GM12874 (cell line): ENCODE results near the gene ROPN1B.

ENCODE experiments used
- TF ChIP-seq, protein P1 (sequence below): IDR thresholded peaks from 2 replicates; pipeline ENCODE4 v1.5.1; 2011; ENCODE audit warnings: low read depth, mild to moderate bottlenecking, control low read depth, low read length, moderate library complexity; ENCODE audit not compliant: insufficient read depth

ROPN1B gene

DNA sequence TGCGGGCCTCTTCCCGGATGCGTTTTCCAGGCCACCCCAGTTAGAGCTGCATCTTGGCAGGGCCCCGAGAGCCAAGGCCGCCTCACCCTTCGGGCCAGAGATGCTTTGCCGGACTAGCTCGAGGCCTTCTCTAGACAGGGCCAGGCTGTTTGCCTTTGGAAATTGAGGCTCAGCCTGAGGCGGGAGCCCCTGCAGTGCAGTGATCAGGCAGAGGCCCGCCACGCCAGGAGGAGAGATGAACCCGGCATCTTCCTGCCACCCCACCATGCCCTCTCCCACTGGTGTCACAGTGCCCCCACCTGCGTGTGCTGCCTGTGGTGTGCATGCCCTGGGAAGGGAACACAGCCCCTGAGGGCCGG lies 8.9 kb upstream of the ROPN1B start:
- TF ChIP-seq, protein P1, sequence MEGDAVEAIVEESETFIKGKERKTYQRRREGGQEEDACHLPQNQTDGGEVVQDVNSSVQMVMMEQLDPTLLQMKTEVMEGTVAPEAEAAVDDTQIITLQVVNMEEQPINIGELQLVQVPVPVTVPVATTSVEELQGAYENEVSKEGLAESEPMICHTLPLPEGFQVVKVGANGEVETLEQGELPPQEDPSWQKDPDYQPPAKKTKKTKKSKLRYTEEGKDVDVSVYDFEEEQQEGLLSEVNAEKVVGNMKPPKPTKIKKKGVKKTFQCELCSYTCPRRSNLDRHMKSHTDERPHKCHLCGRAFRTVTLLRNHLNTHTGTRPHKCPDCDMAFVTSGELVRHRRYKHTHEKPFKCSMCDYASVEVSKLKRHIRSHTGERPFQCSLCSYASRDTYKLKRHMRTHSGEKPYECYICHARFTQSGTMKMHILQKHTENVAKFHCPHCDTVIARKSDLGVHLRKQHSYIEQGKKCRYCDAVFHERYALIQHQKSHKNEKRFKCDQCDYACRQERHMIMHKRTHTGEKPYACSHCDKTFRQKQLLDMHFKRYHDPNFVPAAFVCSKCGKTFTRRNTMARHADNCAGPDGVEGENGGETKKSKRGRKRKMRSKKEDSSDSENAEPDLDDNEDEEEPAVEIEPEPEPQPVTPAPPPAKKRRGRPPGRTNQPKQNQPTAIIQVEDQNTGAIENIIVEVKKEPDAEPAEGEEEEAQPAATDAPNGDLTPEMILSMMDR: no peak

DNA sequence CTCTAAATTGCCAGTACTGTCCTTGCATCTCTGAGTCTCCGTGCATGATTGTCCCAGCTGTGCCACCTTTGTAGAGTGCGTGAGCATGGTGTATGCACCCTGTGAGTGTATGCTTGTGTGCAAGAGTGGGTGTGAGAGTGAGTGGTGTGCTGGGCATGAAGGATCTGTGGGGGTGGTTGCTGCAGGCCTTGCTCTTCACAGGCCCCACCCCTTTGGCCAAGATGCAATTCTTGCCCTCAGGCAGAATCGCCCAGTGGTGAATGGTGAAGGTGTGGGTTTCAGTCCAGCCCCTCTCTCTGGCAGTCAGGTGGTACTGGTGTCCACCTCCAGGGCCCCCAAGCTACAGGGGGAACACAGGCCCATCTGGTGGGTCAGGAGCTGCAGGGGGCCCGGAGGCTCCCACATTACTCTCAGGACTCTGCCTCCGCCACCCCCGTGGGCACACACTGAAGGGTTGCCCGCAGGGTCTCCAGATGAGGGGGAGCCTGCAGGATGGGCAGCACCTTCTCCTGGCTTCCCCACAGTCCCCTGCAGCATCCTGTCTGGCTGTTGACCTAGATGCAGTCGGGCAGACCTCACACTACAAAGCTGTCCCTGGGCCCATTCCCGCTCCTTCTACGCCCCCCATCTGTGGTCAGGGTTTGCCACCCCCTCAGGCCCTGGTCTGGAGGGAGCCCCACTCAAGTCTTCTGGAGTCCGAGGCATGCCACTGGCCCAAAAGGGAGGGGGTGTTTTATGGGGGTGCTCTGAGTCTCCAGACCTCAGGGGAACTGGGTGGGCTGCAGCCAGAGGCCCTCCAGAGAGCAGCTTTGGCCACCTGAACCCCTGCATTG lies 8.3 kb upstream of the ROPN1B start:
- TF ChIP-seq, protein P1: no peak

DNA sequence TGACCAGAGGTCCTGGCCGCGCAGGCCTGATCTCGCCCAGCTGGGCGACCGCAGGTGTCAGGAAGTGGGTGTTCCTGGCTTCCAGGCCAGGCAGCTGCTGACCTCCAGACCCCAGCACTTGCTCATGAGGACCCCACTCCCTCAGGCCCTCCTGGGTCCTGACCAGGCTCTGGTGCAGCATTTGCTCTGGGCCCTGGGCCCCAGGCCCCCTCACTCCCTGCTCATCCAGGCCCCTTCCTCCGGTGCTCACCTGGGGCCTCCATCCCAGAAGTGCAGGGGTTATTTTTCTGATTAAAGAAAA lies 7.7 kb upstream of the ROPN1B start:
- TF ChIP-seq, protein P1: no peak

DNA sequence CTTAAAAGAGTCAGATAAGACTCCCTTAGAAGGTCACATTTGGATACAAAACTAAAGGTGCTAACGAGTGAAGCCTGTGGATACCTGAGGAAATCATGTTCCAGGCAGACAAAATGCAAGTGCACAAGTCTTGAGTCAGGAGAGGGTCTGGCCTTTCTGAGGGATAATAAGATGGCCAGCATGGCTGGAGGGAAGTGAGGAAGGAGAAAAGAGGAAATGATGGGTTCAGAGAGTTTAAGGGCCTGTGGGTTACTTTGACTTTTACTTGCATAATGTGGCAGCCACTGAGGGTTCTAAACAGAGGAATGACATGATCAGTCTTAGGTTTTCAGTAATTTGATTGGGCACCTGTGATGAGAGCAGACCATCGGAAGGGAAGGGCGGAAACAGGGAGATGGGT lies 3.5 kb upstream of the ROPN1B start:
- TF ChIP-seq, protein P1: no peak

DNA sequence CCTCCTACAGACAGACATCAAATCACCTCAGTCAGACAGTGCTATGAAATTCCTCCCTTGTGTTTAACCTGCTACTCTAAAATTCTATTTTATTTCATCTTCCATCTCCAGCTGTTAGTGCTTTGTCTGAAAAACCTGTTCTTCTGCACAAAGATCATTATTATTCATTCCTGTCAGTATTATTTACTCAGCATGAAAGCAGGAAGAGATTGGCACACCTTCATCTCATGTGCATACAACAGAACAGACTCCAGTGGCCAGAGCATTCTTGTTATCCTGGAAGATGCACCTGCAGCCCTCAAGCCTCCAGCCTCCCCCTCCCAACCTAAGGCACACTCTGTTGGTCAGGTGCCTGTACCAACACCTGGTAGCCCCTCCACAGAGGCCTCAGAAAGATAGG lies 1.8 kb upstream of the ROPN1B start:
- TF ChIP-seq, protein P1: no peak

DNA sequence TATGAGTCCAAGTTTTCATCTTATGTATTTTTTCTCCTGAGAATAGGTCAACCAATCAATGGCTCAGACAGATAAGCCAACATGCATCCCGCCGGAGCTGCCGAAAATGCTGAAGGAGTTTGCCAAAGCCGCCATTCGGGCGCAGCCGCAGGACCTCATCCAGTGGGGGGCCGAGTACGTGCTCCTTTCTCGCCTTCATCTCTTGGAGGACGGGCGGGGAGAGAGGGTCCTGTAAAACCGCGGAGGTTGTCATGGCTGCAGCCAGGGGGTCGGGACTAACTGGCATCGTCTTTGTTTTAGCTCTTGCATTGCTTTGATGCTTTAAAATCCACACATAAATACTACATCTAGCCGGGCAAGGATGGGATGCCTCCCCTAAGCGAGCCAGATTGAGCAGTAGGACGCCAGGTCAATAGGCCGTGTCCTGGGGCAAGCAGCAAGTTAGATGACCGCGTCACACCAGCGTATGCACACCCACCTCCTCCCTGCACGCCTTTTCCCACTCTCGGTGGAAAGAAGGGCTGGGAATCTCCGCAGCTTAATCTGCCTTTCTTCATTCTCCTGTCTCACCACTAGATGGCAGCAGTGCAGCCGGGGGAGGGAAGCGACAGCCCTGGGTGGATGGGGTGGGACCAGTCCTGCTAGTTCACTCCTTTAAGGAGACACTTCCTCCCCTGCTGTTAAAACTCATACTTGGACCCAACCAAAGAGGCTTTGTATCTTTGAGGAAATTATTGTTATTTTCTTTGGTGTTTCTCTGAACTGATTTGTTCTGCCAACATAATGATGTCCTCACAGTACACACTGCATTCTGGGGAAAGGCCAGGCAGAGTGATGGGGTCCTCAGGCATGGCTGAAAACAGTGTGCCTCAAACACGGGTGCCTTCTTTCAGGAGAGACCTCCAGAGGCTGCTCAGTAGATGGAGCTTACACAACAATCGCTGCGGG lies 3.3 kb downstream of the ROPN1B start:
- TF ChIP-seq, protein P1: peak; percentile 59

DNA sequence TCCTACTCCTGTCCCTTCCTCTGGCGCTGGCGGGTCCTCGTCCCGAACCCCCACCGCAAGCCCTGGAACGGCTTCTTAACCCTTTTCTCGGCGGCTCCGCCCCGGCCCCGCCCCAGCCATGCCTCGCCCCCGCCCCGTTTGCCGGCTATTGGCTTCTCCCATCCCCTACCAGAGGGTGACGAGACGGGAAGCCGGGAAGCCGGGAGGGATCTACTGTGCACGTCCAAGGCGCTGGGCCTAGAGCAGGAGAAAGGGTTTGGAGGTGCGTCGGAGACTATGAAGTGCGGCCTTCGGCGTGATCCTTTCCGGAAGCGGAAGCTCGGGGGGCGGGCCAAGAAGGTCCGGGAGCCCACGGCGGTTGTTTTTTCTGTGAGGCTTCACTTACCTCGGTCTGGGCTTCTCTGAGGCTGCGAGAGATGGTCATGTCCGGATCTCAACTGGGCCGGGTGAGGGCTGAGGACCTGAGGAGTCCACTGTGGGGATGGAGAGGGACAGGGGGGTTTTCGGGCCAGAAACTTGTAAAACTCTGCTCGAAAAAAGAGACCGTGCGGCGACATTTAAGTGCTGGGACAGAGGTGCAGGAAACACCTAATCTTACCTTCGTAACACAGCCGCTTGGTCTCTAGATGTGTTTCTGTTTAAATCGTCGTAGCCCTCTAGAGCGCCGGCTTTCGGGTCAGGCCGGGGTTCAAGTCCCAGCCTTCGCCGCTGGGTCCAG lies 21.4 kb downstream of the ROPN1B start:
- TF ChIP-seq, protein P1: no peak
